22Rv1 (cell line): ENCODE measurements around the gene SHROOM2.

ENCODE experiments used
- H3K27ac ChIP-seq: fragments of 450-650 bp; 2 replicates; pipeline ENCODE4 v1.5.1; 2017
- ZFX ChIP-seq: fragments of 450-650 bp; IDR thresholded peaks from 2 replicates; pipeline ENCODE4 v1.6.1; 2017; ENCODE audit warnings: antibody characterized with exemption, borderline replicate concordance
- TF ChIP-seq, protein P1 (sequence below): fragments of 450-650 bp; IDR thresholded peaks from 2 replicates; pipeline ENCODE4 v1.5.1; 2017; ENCODE audit warnings: mild to moderate bottlenecking

SHROOM2 gene

DNA sequence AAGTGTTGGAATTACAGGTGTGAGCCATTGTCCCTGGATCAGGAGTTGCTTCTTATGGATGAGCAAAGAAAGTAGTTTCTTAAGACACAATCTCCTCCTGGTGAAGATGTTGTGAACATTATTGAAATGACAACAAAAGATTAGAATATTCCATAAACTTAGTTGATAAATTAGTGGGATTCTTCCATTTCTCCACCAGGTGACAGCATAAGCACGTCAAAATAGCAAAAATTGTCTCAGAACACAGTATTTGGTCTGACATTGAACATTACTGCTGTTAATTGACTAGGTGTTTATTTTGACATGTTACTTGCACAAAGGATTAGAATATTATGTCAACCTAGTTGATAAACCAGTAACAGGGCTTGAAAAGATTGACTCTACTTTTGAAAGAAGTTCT is 202.5 kb downstream of the SHROOM2 start:
- TF ChIP-seq, protein P1, sequence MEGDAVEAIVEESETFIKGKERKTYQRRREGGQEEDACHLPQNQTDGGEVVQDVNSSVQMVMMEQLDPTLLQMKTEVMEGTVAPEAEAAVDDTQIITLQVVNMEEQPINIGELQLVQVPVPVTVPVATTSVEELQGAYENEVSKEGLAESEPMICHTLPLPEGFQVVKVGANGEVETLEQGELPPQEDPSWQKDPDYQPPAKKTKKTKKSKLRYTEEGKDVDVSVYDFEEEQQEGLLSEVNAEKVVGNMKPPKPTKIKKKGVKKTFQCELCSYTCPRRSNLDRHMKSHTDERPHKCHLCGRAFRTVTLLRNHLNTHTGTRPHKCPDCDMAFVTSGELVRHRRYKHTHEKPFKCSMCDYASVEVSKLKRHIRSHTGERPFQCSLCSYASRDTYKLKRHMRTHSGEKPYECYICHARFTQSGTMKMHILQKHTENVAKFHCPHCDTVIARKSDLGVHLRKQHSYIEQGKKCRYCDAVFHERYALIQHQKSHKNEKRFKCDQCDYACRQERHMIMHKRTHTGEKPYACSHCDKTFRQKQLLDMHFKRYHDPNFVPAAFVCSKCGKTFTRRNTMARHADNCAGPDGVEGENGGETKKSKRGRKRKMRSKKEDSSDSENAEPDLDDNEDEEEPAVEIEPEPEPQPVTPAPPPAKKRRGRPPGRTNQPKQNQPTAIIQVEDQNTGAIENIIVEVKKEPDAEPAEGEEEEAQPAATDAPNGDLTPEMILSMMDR, result peak; percentile 30; the same call in 1 of the 2 replicates
- no peak for TF ChIP-seq ZFX
- no peak overlapping the region for H3K27ac ChIP-seq

DNA sequence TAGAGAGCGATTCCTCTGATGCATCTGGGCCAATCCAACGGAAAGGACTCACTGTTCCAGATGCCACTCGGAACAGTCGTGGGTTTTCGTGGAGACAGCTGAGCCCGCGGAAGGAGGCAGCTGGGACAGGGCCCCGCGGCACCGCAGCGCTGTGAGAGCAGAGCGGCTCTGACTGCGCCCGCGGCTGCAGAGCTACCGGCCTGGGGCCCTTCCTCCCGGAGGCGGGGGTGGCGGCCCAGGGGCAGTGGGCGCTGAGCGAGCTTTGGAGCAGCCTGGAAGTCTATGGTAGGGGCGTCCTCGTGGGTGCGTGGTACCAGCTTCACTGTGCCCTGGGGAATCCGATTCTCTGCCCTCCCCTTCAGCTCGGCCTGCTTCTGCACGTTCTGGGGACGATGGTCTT is 205.8 kb downstream of the SHROOM2 start:
- no peak overlapping the region for H3K27ac ChIP-seq
- no peak for TF ChIP-seq ZFX
- TF ChIP-seq, protein P1, result no peak

DNA sequence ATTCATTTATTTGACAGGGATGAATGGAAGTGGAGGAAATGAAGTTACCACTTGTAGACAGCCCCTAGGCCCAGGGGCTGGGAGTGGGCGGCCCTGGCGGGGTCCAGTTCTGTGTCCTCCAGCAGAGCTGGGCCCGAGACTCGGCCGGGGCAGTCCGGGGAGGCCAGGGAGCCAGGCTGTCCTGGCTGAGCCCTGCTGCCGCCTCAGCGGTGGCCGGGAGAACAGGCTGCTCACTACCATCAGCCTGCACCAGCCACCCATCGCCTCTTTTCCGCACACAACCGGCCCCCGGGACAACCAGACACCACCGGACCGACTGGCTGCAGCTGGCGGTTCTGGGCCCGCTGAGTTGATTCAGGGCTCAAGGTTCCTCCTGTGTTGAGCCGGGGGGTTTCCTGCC is 206.5 kb downstream of the SHROOM2 start:
- TF ChIP-seq, protein P1, result no peak
- no peak overlapping the region for H3K27ac ChIP-seq

DNA sequence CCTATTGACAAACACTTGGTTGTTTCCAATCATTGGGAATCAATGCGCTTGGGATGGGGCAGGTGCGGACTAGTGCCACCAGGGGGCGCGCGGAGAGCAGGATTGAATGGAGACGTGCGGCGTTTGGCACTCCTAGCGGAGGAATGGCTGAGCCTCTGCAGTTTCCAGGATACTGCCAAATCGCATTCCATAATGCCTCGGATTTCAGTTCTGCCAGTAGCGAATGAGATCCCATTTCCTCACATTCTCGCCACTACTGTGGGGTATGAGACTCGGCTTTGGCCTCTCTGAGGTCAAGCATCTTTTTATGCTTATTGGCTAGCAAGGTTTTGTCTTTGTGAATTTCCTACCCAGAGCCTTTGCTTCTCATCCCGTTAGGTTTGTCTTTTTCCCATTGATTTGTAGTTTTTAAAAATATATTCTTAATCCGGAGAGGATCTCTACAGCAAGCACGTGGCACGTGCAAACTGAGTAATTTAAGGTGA is 209.7 kb downstream of the SHROOM2 start:
- no peak overlapping the region for H3K27ac ChIP-seq
- TF ChIP-seq ZFX, result no peak
- TF ChIP-seq, protein P1, result peak; percentile 86

DNA sequence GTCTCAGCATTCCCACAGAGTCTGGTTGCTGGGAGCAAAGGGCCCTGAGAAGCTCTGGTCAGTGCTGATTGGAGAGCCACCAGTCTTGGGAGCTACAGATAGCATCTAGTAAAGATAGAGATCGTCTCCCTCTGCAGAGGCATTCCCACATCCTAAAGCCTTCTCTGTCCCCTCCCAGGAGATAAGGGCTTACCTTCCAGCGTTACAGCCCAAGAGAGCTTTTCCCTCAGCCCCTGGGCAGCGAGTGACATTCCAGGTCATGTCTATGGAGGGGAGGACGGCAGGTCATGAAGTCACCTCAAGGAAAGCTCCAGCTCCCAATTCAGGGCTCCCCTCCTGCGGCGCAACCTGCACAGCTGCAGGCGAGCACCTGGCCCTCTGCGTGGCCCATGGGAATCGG is 210.8 kb downstream of the SHROOM2 start:
- TF ChIP-seq, protein P1, result no peak
- TF ChIP-seq ZFX, result no peak

DNA sequence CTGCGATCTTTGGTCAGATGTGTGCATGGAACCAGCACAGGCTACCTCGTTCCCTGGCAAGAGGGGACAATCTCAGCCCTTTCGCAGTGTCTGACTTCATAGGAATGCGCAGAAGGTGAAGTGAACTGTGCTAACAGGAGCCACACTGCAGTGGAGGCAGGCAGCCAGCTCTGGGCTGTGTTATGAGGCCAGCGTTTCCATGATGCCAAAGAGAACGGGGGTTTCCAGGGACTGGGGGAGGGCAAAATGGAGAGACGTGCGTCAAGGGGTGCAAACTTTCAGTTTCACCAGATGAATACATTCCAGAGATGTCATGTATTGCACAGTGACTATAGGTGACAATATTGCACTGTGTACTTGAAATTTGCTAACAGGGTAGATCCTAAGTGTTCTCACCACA is 211.3 kb downstream of the SHROOM2 start:
- no peak for TF ChIP-seq ZFX
- no peak overlapping the region for H3K27ac ChIP-seq

More for the DNA sequence above, 210.8 kb downstream of the SHROOM2 start:
- H3K27ac ChIP-seq, result no peak overlapping the region
